ENCODE measurements around the gene SPNS2.
A peak's percentile ranks its signal among the peaks of the same experiment; 100 is the strongest.

The SPNS2 gene

GRCh38 chr17:4498461-4499397 lies at the start of gene SPNS2:
TSS of gene SPNS2 (plus strand) at chr17:4498881. CDS start at chr17:4499048, 167 bp downstream.
- peak in 1 of 2 donors; percentile 30 for DNase-seq (ENCODE audit: low read depth in 2 of 2)

GRCh38 chr17:4449736-4450135 lies 48.9 kb upstream of the SPNS2 start:
- no peak for DNase-seq (ENCODE audit: low read depth in 2 of 2)

GRCh38 chr17:4450710-4451316 lies 47.9 kb upstream of the SPNS2 start:
- no peak for DNase-seq (ENCODE audit: low read depth in 2 of 2)

GRCh38 chr17:4453812-4454591 lies 44.7 kb upstream of the SPNS2 start:
- DNase-seq (ENCODE audit: low read depth in 2 of 2): no peak

- no peak for DNase-seq (ENCODE audit: low read depth in 2 of 2)
Observed at GRCh38 chr17:4460661-4461060, 38.0 kb upstream of the SPNS2 start.

GRCh38 chr17:4463818-4464476 lies 34.7 kb upstream of the SPNS2 start:
- no peak for DNase-seq (ENCODE audit: low read depth in 2 of 2)

- DNase-seq (ENCODE audit: low read depth in 2 of 2): no peak
Observed at GRCh38 chr17:4465786-4466185, 32.9 kb upstream of the SPNS2 start.

- no peak for DNase-seq (ENCODE audit: low read depth in 2 of 2)
Observed at GRCh38 chr17:4467287-4467686, 31.4 kb upstream of the SPNS2 start.

- no peak for DNase-seq (ENCODE audit: low read depth in 2 of 2)
Observed at GRCh38 chr17:4469552-4469951, 29.1 kb upstream of the SPNS2 start.

- DNase-seq (ENCODE audit: low read depth in 2 of 2): no peak
Observed at GRCh38 chr17:4472286-4472685, 26.4 kb upstream of the SPNS2 start.

- DNase-seq (ENCODE audit: low read depth in 2 of 2): no peak
Observed at GRCh38 chr17:4474093-4474492, 24.6 kb upstream of the SPNS2 start.

- DNase-seq (ENCODE audit: low read depth in 2 of 2): no peak
Observed at GRCh38 chr17:4475001-4475400, 23.7 kb upstream of the SPNS2 start.

GRCh38 chr17:4475463-4475862 lies 23.2 kb upstream of the SPNS2 start:
- no peak for DNase-seq (ENCODE audit: low read depth in 2 of 2)

GRCh38 chr17:4476017-4476416 lies 22.7 kb upstream of the SPNS2 start:
- no peak for DNase-seq (ENCODE audit: low read depth in 2 of 2)

- DNase-seq (ENCODE audit: low read depth in 2 of 2): no peak
Observed at GRCh38 chr17:4476511-4477070, 22.1 kb upstream of the SPNS2 start.

GRCh38 chr17:4477255-4477791 lies 21.4 kb upstream of the SPNS2 start:
- DNase-seq (ENCODE audit: low read depth in 2 of 2): no peak

GRCh38 chr17:4478318-4478830 lies 20.3 kb upstream of the SPNS2 start:
- no peak for DNase-seq (ENCODE audit: low read depth in 2 of 2)

- DNase-seq (ENCODE audit: low read depth in 2 of 2): no peak
Observed at GRCh38 chr17:4479340-4479981, 19.2 kb upstream of the SPNS2 start.

- DNase-seq (ENCODE audit: low read depth in 2 of 2): no peak
Observed at GRCh38 chr17:4479982-4480751, 18.5 kb upstream of the SPNS2 start.
